ENCODE results near the gene DCAF17. TPM values are rescaled to one million over a fixed set of nuclear protein-coding genes. Genes with fewer than 3 reads are reported as not detected.

DCAF17 gene
- total RNA-seq, 1 donor from 2014 or later, result 6.5 TPM

DNA sequence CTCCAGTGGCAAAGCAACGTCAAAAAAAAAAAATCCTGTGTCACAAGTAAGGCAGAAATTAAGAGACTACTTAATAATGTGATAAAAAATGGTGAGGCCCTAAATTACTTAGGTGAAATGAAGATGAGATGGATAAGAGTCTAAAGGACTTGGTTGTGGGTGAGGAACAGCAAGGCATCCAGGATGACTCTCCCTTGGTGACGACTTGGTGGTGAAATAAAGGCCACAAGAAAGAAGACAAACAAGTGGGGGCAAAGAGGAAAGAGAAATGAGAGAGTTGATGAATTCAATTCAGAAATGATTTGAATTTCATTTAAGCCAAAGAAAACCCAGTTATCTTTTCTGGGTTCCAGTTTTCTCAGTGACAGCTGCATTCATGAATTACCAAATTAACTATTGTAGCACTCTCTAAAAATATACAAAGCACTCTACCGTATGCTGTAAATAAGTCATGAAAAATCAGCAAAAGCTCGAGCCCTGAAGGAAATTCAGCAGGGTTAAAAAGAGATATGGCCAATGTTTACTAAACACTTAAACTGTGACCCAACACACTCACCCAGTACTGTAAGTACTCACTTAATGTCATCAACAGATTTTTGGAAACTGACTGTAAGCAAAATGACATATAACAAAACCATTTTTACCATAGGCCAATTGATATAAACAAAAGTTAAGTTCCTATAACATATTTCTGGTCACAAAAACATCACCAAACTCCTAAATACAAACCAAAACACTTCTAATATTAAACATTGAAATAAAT lies 1.6 kb upstream of the DCAF17 start:
- no peak for DNase-seq
- intact Hi-C loops (cut with DNase I), result loop anchor here (10.0 kb wide), 1 partner anchor 92 kb away; the partner anchor contains the start of gene CYBRD1
- ATAC-seq (ENCODE audit: poor library complexity), result no peak

DNA sequence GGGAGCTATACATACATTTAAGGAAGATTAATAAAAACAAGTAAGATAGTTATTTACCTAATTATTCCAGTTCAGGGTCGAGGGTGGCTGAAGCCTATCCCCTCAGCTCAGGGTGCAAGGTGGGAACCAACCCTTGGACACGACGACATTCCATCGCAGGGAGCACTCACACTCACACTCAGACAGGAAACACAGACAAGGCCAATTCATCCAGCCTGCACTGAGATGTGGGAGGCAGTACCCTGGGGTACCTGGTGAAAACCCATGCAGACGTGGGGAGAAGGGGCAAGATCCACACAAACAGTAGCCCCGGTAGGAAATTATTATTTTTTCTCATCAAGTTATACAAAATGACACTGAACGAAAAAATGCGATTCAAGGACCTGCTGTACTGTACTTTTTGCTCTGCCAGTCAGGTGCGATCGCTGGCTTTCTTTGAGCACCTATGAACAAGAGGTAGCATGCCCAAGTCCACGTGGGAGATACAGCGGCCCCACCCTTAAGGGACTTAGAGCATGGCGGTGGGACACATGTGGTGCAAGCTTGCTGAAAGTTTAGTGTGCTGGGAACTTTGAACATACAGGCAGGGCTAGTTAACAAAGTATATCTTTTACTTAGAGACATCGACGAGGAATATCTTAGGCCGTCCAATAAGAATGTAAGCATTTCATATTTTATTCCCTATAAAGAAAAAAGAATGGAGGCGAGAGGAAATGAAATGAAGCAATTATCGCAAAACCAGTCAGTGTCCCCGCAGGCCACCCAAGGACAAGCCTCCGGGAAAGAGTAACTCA lies 860 bp upstream of the DCAF17 start:
- DNase-seq (no peak), ATAC-seq (ENCODE audit: poor library complexity) (no peak)
- intact Hi-C loops (cut with DNase I), result loop anchor here (10.0 kb wide), 1 partner anchor 92 kb away; the partner anchor contains the start of gene CYBRD1

DNA sequence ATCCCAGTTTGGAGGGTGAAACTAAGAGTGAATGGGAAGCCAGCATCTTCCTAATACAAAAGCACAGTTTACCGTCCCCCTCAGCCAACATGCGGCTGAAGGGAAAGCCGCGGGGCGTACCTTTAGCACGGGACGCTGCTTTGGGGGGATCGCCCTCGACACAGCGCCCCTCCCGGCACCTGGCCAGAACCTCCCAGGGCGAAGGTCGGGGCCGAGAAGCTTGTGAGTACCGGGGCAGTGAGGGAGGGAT lies 338 bp upstream of the DCAF17 start, which contains the start of gene METTL8:
Gene METTL8, minus strand, starts transcription at position 228 of the 250 bp plus-strand sequence. CDS start 41,805 bp downstream, outside the sequence.
- DNase-seq, result no peak
- ATAC-seq (ENCODE audit: poor library complexity), result no peak
- intact Hi-C loops (cut with DNase I), result loop anchor here (10.0 kb wide), 1 partner anchor 91 kb away; the partner anchor contains the start of gene CYBRD1

DNA sequence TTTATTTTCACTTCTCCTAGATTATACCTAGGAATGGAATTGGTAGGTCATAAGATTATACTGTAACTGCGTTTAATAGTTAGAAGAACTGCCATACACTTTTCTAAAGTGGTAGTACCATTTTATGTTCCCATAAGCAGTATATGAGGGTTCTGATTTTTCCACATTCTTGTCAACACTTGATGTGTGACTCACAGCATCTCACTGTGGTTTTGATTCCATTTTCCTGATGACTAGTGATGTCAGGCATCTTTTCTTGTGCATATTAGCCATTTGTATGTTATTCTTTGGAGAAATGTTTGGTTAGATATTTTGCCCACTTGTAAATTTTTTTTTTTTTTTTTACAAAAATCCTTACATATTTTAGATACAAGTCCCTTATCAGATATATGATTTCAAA lies 2.3 kb downstream of the DCAF17 start:
- DNase-seq, result no peak
- intact Hi-C loops (cut with DNase I), result loop anchor here (10.0 kb wide), 1 partner anchor 88 kb away; the partner anchor contains the start of gene CYBRD1
- ATAC-seq (ENCODE audit: poor library complexity), result no peak

DNA sequence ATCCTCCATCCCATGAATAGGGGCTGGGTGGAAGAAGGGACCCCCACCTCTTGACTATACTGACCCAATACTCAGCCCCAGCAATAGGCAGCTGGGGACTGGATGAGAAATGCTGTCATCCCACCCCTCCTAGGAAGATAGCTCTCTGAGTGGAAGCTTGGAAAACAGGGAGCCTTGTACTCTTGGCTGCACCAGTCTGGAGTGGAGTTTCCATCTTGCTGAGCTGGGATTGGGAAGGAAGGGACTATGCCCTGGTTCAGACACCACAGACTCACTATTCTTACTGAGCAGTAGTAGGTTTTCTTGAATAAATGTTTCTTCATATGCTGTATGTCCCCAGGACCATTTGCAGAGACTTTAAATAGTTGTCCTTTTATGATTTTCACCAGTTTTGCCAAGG lies 7.4 kb downstream of the DCAF17 start:
- intact Hi-C loops (cut with DNase I), result no loop called here
- ATAC-seq (ENCODE audit: poor library complexity) (no peak), DNase-seq (no peak)

DNA sequence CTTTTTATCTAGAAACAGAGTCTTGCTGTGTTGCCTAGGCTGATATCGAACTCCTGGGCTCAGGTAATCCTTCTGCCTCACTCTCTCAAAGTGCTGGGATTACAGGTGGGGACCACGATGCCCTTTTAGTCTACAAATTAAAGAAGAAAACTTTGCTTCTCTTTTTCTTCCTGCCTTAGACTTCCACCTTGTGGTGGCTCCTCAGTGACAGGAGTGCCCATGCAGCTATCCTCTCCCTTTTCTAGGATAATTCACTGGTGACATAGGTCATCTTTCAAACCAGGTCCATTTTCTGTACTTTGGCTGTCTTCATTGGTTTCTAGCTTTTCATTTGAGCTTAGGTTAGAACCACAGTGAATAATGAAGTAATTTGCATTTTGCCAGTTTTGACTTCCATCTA lies 13.6 kb downstream of the DCAF17 start:
- no peak for ATAC-seq (ENCODE audit: poor library complexity)
- no peak for DNase-seq
- intact Hi-C loops (cut with DNase I), result no loop called here

DNA sequence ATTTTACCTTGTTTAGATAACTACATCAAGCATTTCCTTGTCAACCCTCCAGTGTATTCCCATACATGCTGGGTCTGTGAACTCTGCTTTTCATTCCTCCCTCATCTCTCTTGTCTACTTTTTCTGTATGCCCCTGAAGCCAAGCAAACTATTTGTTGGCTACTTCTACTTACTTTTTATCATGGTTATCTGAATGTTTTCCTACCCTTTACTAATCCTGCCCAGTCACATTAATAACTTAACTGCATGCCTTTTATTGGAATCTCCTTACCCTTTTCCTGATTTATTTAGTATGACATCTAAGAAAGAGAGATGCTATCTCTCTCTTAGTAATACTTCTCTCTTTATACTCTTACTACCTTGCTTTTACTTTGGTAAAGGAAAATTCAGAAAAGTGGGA lies 17.0 kb downstream of the DCAF17 start:
- intact Hi-C loops (cut with DNase I), result no loop called here
- ATAC-seq (ENCODE audit: poor library complexity) (no peak), DNase-seq (no peak)

DNA sequence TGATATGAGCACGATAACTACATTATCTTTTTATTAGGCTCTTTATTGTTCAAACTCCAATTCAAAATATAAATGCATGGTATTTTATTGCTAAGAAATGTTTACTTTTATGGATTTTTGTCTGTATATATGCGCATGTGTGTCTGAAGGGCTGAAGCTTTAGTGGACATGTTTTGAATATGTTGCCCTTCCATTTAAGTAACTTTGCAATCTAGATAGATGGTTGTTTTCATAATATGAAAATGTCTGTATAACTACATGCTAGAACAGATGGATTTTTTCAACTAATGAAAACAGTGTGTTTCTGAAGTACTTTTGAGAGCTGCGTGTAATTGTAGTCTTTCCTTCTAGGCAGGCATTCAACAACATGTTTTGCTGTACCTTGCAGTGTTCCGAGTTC lies 18.7 kb downstream of the DCAF17 start:
- no peak for ATAC-seq (ENCODE audit: poor library complexity)
- no peak for DNase-seq
- intact Hi-C loops (cut with DNase I), result no loop called here

DNA sequence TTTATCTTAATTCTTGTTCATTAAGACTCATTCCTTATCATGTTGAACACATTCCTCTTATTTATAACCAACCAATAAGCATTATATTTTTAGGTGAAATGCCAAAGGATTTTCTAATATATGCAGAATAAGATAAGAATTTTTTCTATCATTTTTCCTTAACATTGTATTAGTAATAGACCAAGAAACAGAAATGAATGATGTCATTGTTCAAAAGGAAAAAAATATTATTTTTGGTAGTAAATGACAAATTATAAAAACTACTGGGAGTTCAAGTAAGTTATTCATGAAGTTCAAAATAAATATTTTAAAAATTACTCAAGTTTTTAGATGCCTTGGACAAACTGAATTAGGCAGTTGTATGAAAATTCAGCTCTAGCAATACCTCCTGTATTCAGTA lies 25.5 kb downstream of the DCAF17 start:
- ATAC-seq (ENCODE audit: poor library complexity) (no peak), DNase-seq (no peak)
- intact Hi-C loops (cut with DNase I), result no loop called here

DNA sequence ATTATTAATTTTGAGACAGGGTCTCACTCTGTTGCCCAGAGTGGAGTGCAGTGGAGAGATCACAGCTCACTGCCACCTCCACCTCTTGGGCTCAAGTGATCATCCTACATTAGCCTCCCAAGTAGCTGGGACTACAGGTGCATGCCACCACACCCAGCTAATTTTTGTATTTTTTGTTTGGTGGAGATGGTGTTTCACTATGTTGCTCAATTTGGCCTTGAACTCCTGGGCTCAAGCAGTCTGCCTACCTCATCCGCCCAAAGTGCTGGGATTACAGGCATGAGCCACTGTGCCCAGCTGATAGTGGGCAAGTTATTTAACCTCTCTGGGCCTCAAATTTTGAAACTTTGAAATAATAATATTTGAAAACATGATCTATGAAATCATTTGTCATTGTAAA lies 26.5 kb downstream of the DCAF17 start:
- intact Hi-C loops (cut with DNase I), result no loop called here
- ATAC-seq (ENCODE audit: poor library complexity) (no peak), DNase-seq (no peak)

DNA sequence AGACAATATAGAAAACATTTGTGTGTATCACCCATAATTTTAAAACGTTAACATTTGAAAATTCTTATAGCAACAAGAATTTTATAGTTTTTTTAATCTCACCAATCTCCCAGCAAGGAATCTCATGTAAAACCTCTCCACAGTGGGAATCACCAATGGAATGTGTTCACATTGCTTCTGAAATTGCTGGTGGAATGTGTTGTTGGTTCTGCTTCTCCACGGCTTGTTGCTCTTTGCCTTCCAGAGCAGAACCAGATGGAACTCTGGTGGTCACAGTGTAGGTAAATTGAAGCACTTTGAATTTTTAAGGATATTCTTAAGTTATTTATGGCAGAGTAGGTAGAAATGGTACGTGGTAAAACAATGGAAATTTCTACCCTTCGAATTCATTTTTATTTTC lies 35.1 kb downstream of the DCAF17 start:
- DNase-seq (no peak), ATAC-seq (ENCODE audit: poor library complexity) (no peak)
- intact Hi-C loops (cut with DNase I), result no loop called here

DNA sequence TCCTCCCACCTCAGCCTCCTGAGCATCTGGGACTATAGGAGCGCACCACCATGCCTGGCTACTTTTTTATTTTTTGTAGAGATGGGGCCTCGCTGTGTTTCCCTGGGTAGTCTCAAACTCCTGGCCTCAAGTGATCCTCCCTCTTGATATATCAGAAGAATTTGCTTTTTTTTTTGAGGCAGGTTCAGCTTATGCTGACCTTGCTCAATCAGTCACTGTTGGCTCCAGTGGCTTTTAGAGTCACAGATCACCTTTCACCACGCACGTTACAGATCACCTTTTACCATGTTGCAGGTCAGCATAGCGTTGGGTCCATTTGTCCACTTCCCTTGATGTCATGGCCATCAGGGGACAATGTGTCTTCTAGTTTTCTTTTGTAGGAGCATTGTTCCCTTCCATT lies 36.1 kb downstream of the DCAF17 start:
- intact Hi-C loops (cut with DNase I), result no loop called here
- ATAC-seq (ENCODE audit: poor library complexity), result no peak
- no peak for DNase-seq

DNA sequence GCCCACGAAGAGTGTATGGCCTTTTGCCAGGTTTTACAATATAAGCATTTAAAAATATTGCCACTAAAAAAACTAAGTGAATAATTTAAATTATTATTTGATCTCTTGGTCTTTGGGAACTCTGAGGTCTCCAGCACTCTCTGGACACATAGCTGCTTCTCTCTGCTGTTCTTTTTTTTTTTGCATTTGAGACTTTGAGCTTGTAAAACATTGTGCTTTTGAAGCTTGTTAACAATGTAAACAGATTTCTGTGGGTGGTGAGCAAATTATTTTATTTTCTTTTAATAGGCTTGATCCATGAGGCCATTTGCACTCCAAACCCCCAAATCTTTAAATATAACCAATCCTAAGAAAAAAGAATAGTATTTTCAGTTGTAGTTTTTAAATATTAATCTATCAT lies 42.0 kb downstream of the DCAF17 start:
- ATAC-seq (ENCODE audit: poor library complexity) (no peak), DNase-seq (no peak)
- intact Hi-C loops (cut with DNase I), result no loop called here

DNA sequence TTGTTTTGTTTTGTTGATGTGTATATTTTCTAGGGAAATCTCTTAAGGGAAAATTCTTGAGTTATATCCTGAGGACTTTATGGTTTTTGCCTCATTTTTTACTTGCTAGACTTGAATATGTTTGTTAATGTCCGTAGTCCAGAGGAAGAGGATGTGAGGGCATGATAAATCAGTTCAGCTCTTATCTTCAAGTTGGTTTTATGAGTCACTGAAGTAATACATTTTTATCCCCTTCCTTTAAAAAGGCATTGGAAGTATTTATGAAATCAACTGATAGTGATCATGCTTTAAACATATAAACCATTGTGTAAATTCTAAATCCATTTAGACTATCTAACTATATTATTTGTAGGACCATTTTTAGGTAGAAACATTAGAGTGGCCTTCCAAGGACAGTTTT lies 44.3 kb downstream of the DCAF17 start:
- intact Hi-C loops (cut with DNase I), result no loop called here
- DNase-seq, result no peak
- ATAC-seq (ENCODE audit: poor library complexity), result no peak

DNA sequence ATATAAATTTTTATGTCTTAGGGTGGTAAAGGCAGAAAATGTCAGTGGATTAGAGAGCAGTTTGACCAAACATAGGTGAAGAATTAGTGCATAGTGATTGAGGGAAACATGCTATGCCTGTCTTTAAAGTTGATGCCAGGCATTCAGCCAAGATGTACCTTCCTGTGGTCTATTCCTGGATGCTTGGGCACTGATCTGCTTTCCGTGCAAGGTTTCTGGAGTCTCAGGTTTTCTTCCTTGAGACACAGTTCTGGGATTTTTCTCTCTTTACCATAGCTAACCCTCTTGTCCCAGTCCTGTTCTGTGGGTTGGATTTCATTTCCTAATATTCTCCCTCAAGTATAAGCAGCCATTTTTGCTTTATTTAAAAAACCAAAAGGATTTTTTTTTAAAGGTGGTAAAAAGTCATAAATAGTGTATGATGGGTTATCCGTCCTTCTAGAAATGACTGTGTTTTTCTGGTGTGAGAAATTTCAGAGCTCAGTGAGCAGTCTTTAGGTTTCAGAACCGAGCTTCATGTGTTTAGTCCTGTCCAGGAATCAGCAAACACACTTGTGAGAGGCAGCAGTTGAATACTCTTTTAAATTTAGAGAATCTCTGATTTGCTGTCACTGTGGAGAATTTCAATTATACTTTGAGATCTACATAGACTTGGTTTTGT lies 45.3 kb downstream of the DCAF17 start:
- DNase-seq (no peak), ATAC-seq (ENCODE audit: poor library complexity) (no peak)
- intact Hi-C loops (cut with DNase I), result no loop called here

DNA sequence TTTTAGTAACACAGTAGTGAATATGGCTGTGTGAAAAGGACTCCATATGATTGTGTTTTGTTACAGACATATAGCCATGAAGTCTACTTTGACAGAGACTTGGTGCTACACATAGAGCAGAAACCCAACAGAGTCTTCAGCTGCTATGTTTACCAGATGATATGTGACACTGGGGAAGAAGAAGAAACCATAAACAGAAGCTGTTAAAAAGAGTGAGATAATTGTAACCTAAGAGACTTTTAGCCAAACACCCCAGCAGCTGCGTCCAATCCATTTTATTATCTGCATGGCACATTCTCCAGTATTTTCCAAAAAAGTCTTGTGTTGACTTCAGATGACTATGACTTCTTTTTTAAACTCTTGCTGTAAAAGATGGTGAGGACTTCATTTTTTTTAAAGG lies 46.9 kb downstream of the DCAF17 start:
- no peak for DNase-seq
- no peak for ATAC-seq (ENCODE audit: poor library complexity)
- intact Hi-C loops (cut with DNase I), result no loop called here

DNA sequence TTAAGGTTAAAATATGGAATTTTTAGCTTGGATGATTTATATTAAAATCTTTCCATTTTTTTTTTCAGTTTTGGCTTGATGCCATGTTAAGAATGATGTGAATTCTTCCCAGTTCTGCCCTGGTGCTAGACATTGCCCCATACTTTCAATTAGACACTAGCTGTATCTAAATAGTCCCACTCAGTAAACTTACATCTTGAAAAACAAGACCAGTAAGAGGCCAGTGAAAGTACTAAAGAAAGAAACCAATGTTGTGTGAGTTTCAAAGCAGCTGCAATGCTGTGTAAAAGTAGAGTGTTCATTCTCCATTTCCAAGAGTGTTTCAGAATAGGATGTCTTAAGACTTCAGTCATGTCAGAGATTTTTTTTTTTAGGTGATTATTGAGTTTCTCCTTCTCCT lies 48.3 kb downstream of the DCAF17 start:
- DNase-seq, result no peak
- ATAC-seq (ENCODE audit: poor library complexity), result no peak
- intact Hi-C loops (cut with DNase I), result no loop called here

DNA sequence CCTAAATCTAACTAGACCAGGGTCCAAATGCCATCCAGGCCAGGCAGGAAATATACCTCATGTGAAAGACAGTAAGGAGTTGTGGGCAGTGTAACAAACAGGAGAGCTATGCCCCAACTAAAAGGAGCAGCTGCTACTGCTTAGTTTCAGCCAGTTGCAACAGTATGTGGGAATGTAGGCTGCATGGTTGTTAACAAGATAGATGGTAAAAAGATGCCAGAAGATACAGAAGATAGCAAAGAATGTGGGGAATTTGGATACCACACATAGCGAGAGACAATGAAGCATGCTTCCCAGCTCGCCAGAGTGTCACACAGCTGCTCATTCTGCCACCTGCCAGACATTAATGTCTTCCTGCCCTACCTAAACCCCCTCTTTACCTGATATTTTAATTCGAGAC lies 48.9 kb downstream of the DCAF17 start:
- ATAC-seq (ENCODE audit: poor library complexity), result no peak
- intact Hi-C loops (cut with DNase I), result no loop called here
- DNase-seq, result no peak

DNA sequence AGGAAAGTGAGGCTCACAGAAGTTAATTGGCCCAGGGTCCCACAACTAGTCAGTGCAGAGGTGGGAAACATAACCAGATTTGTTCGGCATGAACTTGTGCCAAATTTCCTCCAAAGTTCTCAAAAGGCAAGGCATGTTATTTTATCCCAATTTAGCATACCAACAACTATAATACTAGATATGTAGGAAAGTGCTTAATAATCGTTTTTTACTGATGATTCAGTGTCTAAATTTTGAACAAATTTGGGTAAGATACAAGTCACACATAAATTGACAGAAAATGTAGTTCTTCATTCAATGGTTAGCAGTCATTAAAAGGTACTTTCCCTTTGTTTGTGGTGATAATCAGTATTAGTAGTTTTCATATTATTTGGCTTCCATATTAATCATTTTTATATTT lies 49.8 kb downstream of the DCAF17 start:
- intact Hi-C loops (cut with DNase I), result no loop called here
- no peak for ATAC-seq (ENCODE audit: poor library complexity)
- no peak for DNase-seq

DNA sequence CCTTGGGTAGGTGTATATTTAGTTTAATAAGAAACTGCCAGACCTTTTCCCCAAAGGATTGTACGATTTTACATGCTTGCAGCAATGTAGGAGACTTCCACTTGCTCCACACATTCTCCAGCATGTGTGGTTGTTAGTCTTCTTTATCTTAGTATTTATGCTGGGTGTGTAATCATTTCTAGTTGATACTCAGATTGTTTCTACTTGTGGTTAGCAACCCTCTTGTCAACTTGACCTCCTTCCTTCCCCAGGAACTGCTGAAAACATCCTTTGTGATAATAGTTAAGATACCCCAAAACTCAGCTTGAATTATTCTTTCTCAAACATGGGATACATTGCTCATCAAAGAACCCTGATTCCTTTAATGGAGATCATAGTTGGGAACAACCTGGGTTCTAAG lies 51.1 kb downstream of the DCAF17 start:
- intact Hi-C loops (cut with DNase I), result no loop called here
- ATAC-seq (ENCODE audit: poor library complexity) (no peak), DNase-seq (no peak)
